Suprapubic skin (tissue), 4 donors: ENCODE results near the gene NCKAP5. TPM values are rescaled to one million over a fixed set of nuclear protein-coding genes. Genes with fewer than 3 reads are reported as not detected.

Source experiments
- DNase-seq, 2 donors: peaks; one replicate each; pipeline ENCODE4 v3.0.0-alpha.2; 2019; ENCODE audit warnings: low spot score in 2 of 2
- H3K27ac ChIP-seq: fragments of 200-600 bp; sonication (generic); one replicate; pipeline ENCODE4 v1.5.1; 2019
- H3K27me3 ChIP-seq: fragments of 200-600 bp; sonication (generic); one replicate; pipeline ENCODE4 v1.5.1; 2019
- H3K36me3 ChIP-seq: fragments of 200-600 bp; sonication (generic); one replicate; pipeline ENCODE4 v1.5.1; 2019
- H3K4me1 ChIP-seq: fragments of 200-600 bp; sonication (generic); one replicate; pipeline ENCODE4 v1.5.1; 2019
- H3K4me3 ChIP-seq: fragments of 200-600 bp; sonication (generic); one replicate; pipeline ENCODE4 v1.5.1; 2019; ENCODE audit warnings: mild to moderate bottlenecking
- H3K9me3 ChIP-seq: fragments of 200-600 bp; sonication (generic); one replicate; pipeline ENCODE4 v1.5.1; 2019
- CTCF ChIP-seq, 2 donors: fragments of 200-600 bp in 1 of 2; fragments of 450-650 bp in 1 of 2; sonication (generic) in 1 of 2; IDR thresholded peaks; one replicate each; pipeline ENCODE4 v1.5.1; 2016 to 2019; ENCODE audit warnings: antibody characterized with exemption in 2 of 2, mild to moderate bottlenecking in 1 of 2, moderate library complexity in 1 of 2
- EP300 ChIP-seq: sonication (generic); formaldehyde crosslinking; IDR thresholded peaks from one replicate; pipeline ENCODE4 v1.6.1; 2017; ENCODE audit warnings: antibody characterized with exemption
- POLR2A ChIP-seq, 2 donors: fragments of 450-650 bp; IDR thresholded peaks; one replicate each; pipeline ENCODE4 v1.6.1; 2017; ENCODE audit warnings: antibody characterized with exemption in 2 of 2, mild to moderate bottlenecking in 2 of 2, moderate library complexity in 2 of 2
- POLR2AphosphoS5 ChIP-seq, 3 donors: sonication (generic); formaldehyde crosslinking; IDR thresholded peaks; one replicate each; pipeline ENCODE4 v1.6.1; 2017; ENCODE audit warnings: antibody characterized with exemption in 3 of 3
- WGBS: methylation state at CpG from one replicate; pipeline ENCODE4 v1.1.5; 2018; 5-methylcytosine and 5-hydroxymethylcytosine counted together
- total RNA-seq, 4 donors: library from RNA; depleted of rRNA; stranded (reverse); fragments of >200 nt; gene quantifications; one replicate each; pipeline ENCODE4 v1.1.0, GENCODE V29; 2016

The NCKAP5 gene
- total RNA-seq, 4 donors from 2014 or later, result 2.8 to 6.4 (median 4.2) TPM

GRCh38 chr2:133324150-133324561 lies 244.1 kb downstream of the NCKAP5 start:
- TF ChIP-seq POLR2A (IDR thresholded peaks at IDR 0.05) (no peak), EP300 (no peak), POLR2AphosphoS5 (IDR thresholded peaks at IDR 0.05) (no peak), CTCF (IDR thresholded peaks at IDR 0.05) (no peak)
- H3K4me1 ChIP-seq, result no peaks in the 10 kb centered on the region
- WGBS, result 71% methylated on average over 4 of the region's 4 CpGs

GRCh38 chr2:133322909-133323308 lies 245.4 kb downstream of the NCKAP5 start:
- Histone ChIP-seq H3K9me3 (no peaks in the 10 kb centered on the region), H3K4me1 (no peaks in the 10 kb centered on the region), H3K36me3 (no peaks in the 10 kb centered on the region), H3K4me3 (no peak overlapping the region), H3K27me3 (no peaks in the 10 kb centered on the region), H3K27ac (no peak overlapping the region)
- TF ChIP-seq POLR2AphosphoS5 (IDR thresholded peaks at IDR 0.05) (no peak), POLR2A (IDR thresholded peaks at IDR 0.05) (no peak), CTCF (IDR thresholded peaks at IDR 0.05) (no peak), EP300 (no peak)
- no peak for DNase-seq
- WGBS, result 87% methylated on average over 1 of the region's 1 CpG

More at GRCh38 chr2:133324150-133324561, 244.1 kb downstream of the NCKAP5 start:
- no peaks in the 10 kb centered on the region for H3K36me3 ChIP-seq
- no peaks in the 10 kb centered on the region for H3K27me3 ChIP-seq
- H3K4me3 ChIP-seq, result no peak overlapping the region
- no peaks in the 10 kb centered on the region for H3K9me3 ChIP-seq
- no peak for DNase-seq
- no peak overlapping the region for H3K27ac ChIP-seq

GRCh38 chr2:133317178-133317577 lies 251.1 kb downstream of the NCKAP5 start:
- Histone ChIP-seq H3K27me3 (no peaks in the 10 kb centered on the region), H3K36me3 (no peaks in the 10 kb centered on the region), H3K9me3 (no peaks in the 10 kb centered on the region), H3K4me1 (peaks cover 5% of the 10 kb centered on the region), H3K4me3 (no peak overlapping the region), H3K27ac (no peak overlapping the region)
- WGBS, result 59% methylated on average over 3 of the region's 3 CpGs
- DNase-seq, result no peak
- TF ChIP-seq CTCF (IDR thresholded peaks at IDR 0.05), result no peak
- TF ChIP-seq POLR2AphosphoS5 (IDR thresholded peaks at IDR 0.05), result no peak
- no peak for TF ChIP-seq EP300
- TF ChIP-seq POLR2A (IDR thresholded peaks at IDR 0.05), result no peak

- H3K27ac ChIP-seq, result no peak overlapping the region
- DNase-seq, result no peak
- TF ChIP-seq POLR2AphosphoS5 (IDR thresholded peaks at IDR 0.05) (no peak), EP300 (no peak), CTCF (IDR thresholded peaks at IDR 0.05) (no peak), POLR2A (IDR thresholded peaks at IDR 0.05) (no peak)
- no peaks in the 10 kb centered on the region for H3K36me3 ChIP-seq
- no peaks in the 10 kb centered on the region for H3K9me3 ChIP-seq
- H3K4me1 ChIP-seq, result peaks cover 6% of the 10 kb centered on the region
- 69% methylated on average over 2 of the region's 2 CpGs for WGBS
- no peak overlapping the region for H3K4me3 ChIP-seq
- H3K27me3 ChIP-seq, result no peaks in the 10 kb centered on the region
Observed at GRCh38 chr2:133316557-133316956, 251.7 kb downstream of the NCKAP5 start.

GRCh38 chr2:133315280-133315679 lies 253.0 kb downstream of the NCKAP5 start:
- DNase-seq, result no peak
- H3K36me3 ChIP-seq, result no peaks in the 10 kb centered on the region
- TF ChIP-seq POLR2A (IDR thresholded peaks at IDR 0.05) (no peak), CTCF (IDR thresholded peaks at IDR 0.05) (no peak), POLR2AphosphoS5 (IDR thresholded peaks at IDR 0.05) (no peak), EP300 (no peak)
- H3K9me3 ChIP-seq, result no peaks in the 10 kb centered on the region
- H3K27ac ChIP-seq, result no peak overlapping the region
- H3K4me3 ChIP-seq, result no peak overlapping the region
- WGBS, result 92% methylated on average over 6 of the region's 6 CpGs
- H3K27me3 ChIP-seq, result no peaks in the 10 kb centered on the region
- peaks cover 6% of the 10 kb centered on the region for H3K4me1 ChIP-seq
